ENCODE results near the gene VAT1L. TPM values are rescaled to one million over a fixed set of nuclear protein-coding genes. Genes with fewer than 3 reads are reported as not detected.

VAT1L gene
- total RNA-seq, 2 donors from 2014 or later: 0.05 to 4.4 TPM

GRCh38 chr16:77938913-77939312, 150.5 kb downstream of the VAT1L start:
- Histone ChIP-seq H3K36me3 (no peaks in the 10 kb centered on the region), H3K4me3 (no peak overlapping the region), H3K4me1 (replicated peaks) (peaks cover 2% of the 10 kb centered on the region), H3K27ac (no peak overlapping the region), H3K27me3 (replicated peaks; ENCODE audit: insufficient read depth) (no peaks in the 10 kb centered on the region), H3K9me3 (no peaks in the 10 kb centered on the region)
- WGBS: 72% methylated on average over 5 of the region's 5 CpGs
- intact Hi-C loops (cut with DNase I): no loop called here
- TF ChIP-seq POLR2A (IDR thresholded peaks at IDR 0.05) (no peak), CTCF (IDR thresholded peaks at IDR 0.05) (no peak), POLR2AphosphoS5 (IDR thresholded peaks at IDR 0.05) (no peak)
- no peak for DNase-seq (ENCODE audit: low spot score)

- H3K27me3 ChIP-seq (replicated peaks; ENCODE audit: insufficient read depth): no peaks in the 10 kb centered on the region
- no peaks in the 10 kb centered on the region for H3K9me3 ChIP-seq
- H3K27ac ChIP-seq: no peak overlapping the region
- TF ChIP-seq POLR2AphosphoS5 (IDR thresholded peaks at IDR 0.05): no peak
- no peak for TF ChIP-seq POLR2A (IDR thresholded peaks at IDR 0.05)
- no peak for TF ChIP-seq CTCF (IDR thresholded peaks at IDR 0.05)
- intact Hi-C loops (cut with DNase I): no loop called here
- peaks cover 2% of the 10 kb centered on the region for H3K4me1 ChIP-seq (replicated peaks)
- no peak for DNase-seq (ENCODE audit: low spot score)
- WGBS: 56% methylated on average over 1 of the region's 1 CpG
- no peak overlapping the region for H3K4me3 ChIP-seq
- no peaks in the 10 kb centered on the region for H3K36me3 ChIP-seq
Measured at GRCh38 chr16:77939968-77940367, 151.6 kb downstream of the VAT1L start.

GRCh38 chr16:77943801-77944200, 155.4 kb downstream of the VAT1L start:
- Histone ChIP-seq H3K36me3 (no peaks in the 10 kb centered on the region), H3K27ac (no peak overlapping the region), H3K27me3 (replicated peaks; ENCODE audit: insufficient read depth) (peaks cover 5% of the 10 kb centered on the region), H3K4me3 (no peak overlapping the region), H3K9me3 (no peaks in the 10 kb centered on the region), H3K4me1 (replicated peaks) (no peaks in the 10 kb centered on the region)
- DNase-seq (ENCODE audit: low spot score): no peak
- intact Hi-C loops (cut with DNase I): no loop called here
- TF ChIP-seq POLR2AphosphoS5 (IDR thresholded peaks at IDR 0.05): no peak
- TF ChIP-seq CTCF (IDR thresholded peaks at IDR 0.05): no peak
- TF ChIP-seq POLR2A (IDR thresholded peaks at IDR 0.05): no peak
- 41% methylated on average over 5 of the region's 5 CpGs for WGBS

GRCh38 chr16:77944631-77945030, 156.3 kb downstream of the VAT1L start:
- Histone ChIP-seq H3K4me1 (replicated peaks) (no peaks in the 10 kb centered on the region), H3K4me3 (no peak overlapping the region), H3K27me3 (replicated peaks; ENCODE audit: insufficient read depth) (peaks cover 5% of the 10 kb centered on the region), H3K9me3 (no peaks in the 10 kb centered on the region), H3K27ac (no peak overlapping the region), H3K36me3 (no peaks in the 10 kb centered on the region)
- DNase-seq (ENCODE audit: low spot score): no peak
- WGBS: 65% methylated on average over 2 of the region's 2 CpGs
- no peak for TF ChIP-seq POLR2AphosphoS5 (IDR thresholded peaks at IDR 0.05)
- no peak for TF ChIP-seq POLR2A (IDR thresholded peaks at IDR 0.05)
- TF ChIP-seq CTCF (IDR thresholded peaks at IDR 0.05): no peak
- intact Hi-C loops (cut with DNase I): no loop called here

- Histone ChIP-seq H3K4me3 (no peak overlapping the region), H3K36me3 (no peaks in the 10 kb centered on the region), H3K9me3 (no peaks in the 10 kb centered on the region), H3K27me3 (replicated peaks; ENCODE audit: insufficient read depth) (peaks cover 5% of the 10 kb centered on the region), H3K27ac (no peak overlapping the region), H3K4me1 (replicated peaks) (no peaks in the 10 kb centered on the region)
- DNase-seq (ENCODE audit: low spot score): no peak
- no peak for TF ChIP-seq POLR2AphosphoS5 (IDR thresholded peaks at IDR 0.05)
- TF ChIP-seq CTCF (IDR thresholded peaks at IDR 0.05): no peak
- TF ChIP-seq POLR2A (IDR thresholded peaks at IDR 0.05): no peak
- WGBS: 68% methylated on average over 4 of the region's 4 CpGs
- intact Hi-C loops (cut with DNase I): no loop called here
Measured at GRCh38 chr16:77945126-77945525, 156.8 kb downstream of the VAT1L start.

Data from prostate gland (tissue), 2 donors.